HepG2 (cell line): Measurements from ENCODE around the gene RFC1. TPM values are rescaled to one million over a fixed set of nuclear protein-coding genes. Genes with fewer than 3 reads are reported as not detected.

Source experiments
- ATAC-seq: fragments of 200-7000 bp; cut with Tn5 transposase; 3 replicates; pipeline ENCODE4 v1.9.1; 2020; ENCODE audit warnings: mild to moderate bottlenecking, moderate library complexity
- BruUV-seq: library from RNA; stranded (reverse); fragments of 400-500 nt; replicated peaks from 2 replicates; lab custom pipeline; 2021; lab: Mats Ljungman, UMichigan
- CTCF ChIA-PET: fragments of 300-600 bp; formaldehyde crosslinking; extraction: SDS; loops from one replicate; lab custom pipeline; 2021; ENCODE audit warnings: low total read pairs, inconsistent platforms, low intra/inter-chr PET ratio; lab: Yijun Ruan, JAX
- POLR2A ChIA-PET: fragments of 350-600 bp; sonication (Branson Sonifier 250); formaldehyde crosslinking; loops from one replicate; lab custom pipeline; 2020; ENCODE audit warnings: antibody characterized with exemption, inconsistent platforms; lab: Yijun Ruan, JAX
- DNase-seq: peaks from one replicate; pipeline ENCODE4 v3.0.0-alpha.2; 2015; ENCODE audit warnings: low spot score
- FAIRE-seq: peaks from 3 replicates; lab custom pipeline; 2011; peaks lifted over from hg19 to GRCh38; lab: Jason Lieb, UNC
- H2AFZ ChIP-seq: one replicate; pipeline ENCODE4 v1.6.1; 2011; ENCODE audit warnings: low read length, inconsistent platforms
- H3K27ac ChIP-seq: fragments of 300-600 bp; 3 replicates; pipeline ENCODE4 v1.8.0; 2011; ENCODE audit warnings: mixed run types, mild to moderate bottlenecking, mixed read lengths, low read length, inconsistent platforms; ENCODE audit not compliant: insufficient read depth; ENCODE audit errors: extremely low read length
- H3K27me3 ChIP-seq, 2 experiments: fragments of 200-600 bp in 1 of 2; 2 replicates in 1 of 2; 3 replicates in 1 of 2; pipeline versions ENCODE4 v1.6.0 to v1.8.0; 2011; ENCODE audit warnings: low read length in 2 of 2, mild to moderate bottlenecking in 2 of 2, moderate library complexity in 2 of 2, inconsistent platforms in 1 of 2; ENCODE audit not compliant: insufficient read depth in 2 of 2, control insufficient read depth in 1 of 2
- H3K36me3 ChIP-seq, 2 experiments: fragments of 200-600 bp in 1 of 2; replicated peaks in 1 of 2; 2 replicates in 1 of 2; 3 replicates in 1 of 2; pipeline versions ENCODE4 v1.5.1 to v1.8.0; 2011; ENCODE audit warnings: low read length in 2 of 2, inconsistent platforms in 1 of 2; ENCODE audit not compliant: insufficient read depth in 2 of 2, control insufficient read depth in 1 of 2
- H3K4me1 ChIP-seq: 2 replicates; pipeline ENCODE4 v1.5.1; 2012; ENCODE audit warnings: low read length, inconsistent platforms; ENCODE audit not compliant: insufficient read depth
- H3K4me2 ChIP-seq: 2 replicates; pipeline ENCODE4 v1.6.0; 2011; ENCODE audit warnings: low read depth, low read length, inconsistent platforms
- H3K4me3 ChIP-seq, 3 experiments: fragments of 200-600 bp in 1 of 3; sonication (generic), shearing (Covaris generic) in 1 of 3; replicated peaks in 1 of 3; 2 replicates each; pipeline ENCODE4 v1.5.1; 2011 to 2016; ENCODE audit warnings: low read length in 3 of 3, inconsistent platforms in 2 of 3, low read depth in 2 of 3, mild to moderate bottlenecking in 2 of 3, control low read depth in 1 of 3, mixed read lengths in 1 of 3; ENCODE audit not compliant: insufficient read depth in 1 of 3
- H3K79me2 ChIP-seq: one replicate; pipeline ENCODE4 v1.6.1; 2011; ENCODE audit warnings: low read length, inconsistent platforms; ENCODE audit not compliant: insufficient read depth
- H3K9ac ChIP-seq: 2 replicates; pipeline ENCODE4 v1.6.0; 2011; ENCODE audit warnings: mild to moderate bottlenecking, low read depth, low read length, inconsistent platforms; ENCODE audit not compliant: insufficient read depth
- H3K9me3 ChIP-seq: 2 replicates; pipeline ENCODE4 v1.5.1; 2012; ENCODE audit warnings: mild to moderate bottlenecking, low read length
- H4K20me1 ChIP-seq: 2 replicates; pipeline ENCODE4 v1.6.0; 2011; ENCODE audit warnings: inconsistent platforms, mild to moderate bottlenecking, low read length, moderate library complexity; ENCODE audit not compliant: insufficient read depth
- PCBP1 ChIP-seq: fragments of 200-400 bp; formaldehyde crosslinking; IDR thresholded peaks from 2 replicates; pipeline ENCODE4 v1.6.1; 2017; ENCODE audit warnings: mild to moderate bottlenecking, low read depth, low read length, borderline replicate concordance
- PREB ChIP-seq: sonication (generic); formaldehyde crosslinking; IDR thresholded peaks from 2 replicates; pipeline ENCODE4 v1.4.0; 2020; ENCODE audit warnings: missing genetic modification reagents
- SMARCE1 ChIP-seq: fragments of 450-650 bp; IDR thresholded peaks from 2 replicates; pipeline ENCODE4 v1.6.1; 2017; ENCODE audit warnings: borderline replicate concordance
- STAG1 ChIP-seq: sonication (generic); formaldehyde crosslinking; IDR thresholded peaks from 2 replicates; pipeline ENCODE4 v1.4.0; 2020; ENCODE audit warnings: missing genetic modification reagents
- ZNF331 ChIP-seq: sonication (generic); formaldehyde crosslinking; IDR thresholded peaks from 2 replicates; pipeline ENCODE4 v1.4.0; 2020; ENCODE audit warnings: missing genetic modification reagents
- ZNF572 ChIP-seq: sonication (generic); formaldehyde crosslinking; IDR thresholded peaks from 2 replicates; pipeline ENCODE4 v1.5.1; 2020; ENCODE audit warnings: mild to moderate bottlenecking, missing genetic modification reagents
- ZNF841 ChIP-seq: sonication (generic); formaldehyde crosslinking; IDR thresholded peaks from 2 replicates; pipeline ENCODE4 v1.8.1; 2023; ENCODE audit warnings: missing genetic modification reagents, borderline replicate concordance
- WGBS: methylation state at CpG from one replicate; pipeline ENCODE4 v1.1.6; 2017; ENCODE audit warnings: low lambda C conversion rate; 5-methylcytosine and 5-hydroxymethylcytosine counted together
- in situ Hi-C: cut with HindIII; loops from 2 replicates; pipeline ENCODE4 v1.10.0; 2017; ENCODE audit warnings: low pct_unique_long_range_greater_than_20kb; ENCODE audit not compliant: extremely low pct_ligation_motif_present
- intact Hi-C: fragments of 100-400 bp; cut with micrococcal nuclease; formaldehyde crosslinking; loops from one replicate; pipeline ENCODE4 v1.10.0; 2022; ENCODE audit not compliant: unreplicated experiment
- polyA plus RNA-seq, 8 experiments: library from polyadenylated mRNA; depleted of rRNA in 3 of 8; stranded (reverse) in 7 of 8; unstranded in 1 of 8; fragments of >200 nt; fragmentation: Illumina TruSeq in 4 of 8; extraction: Trizol in 4 of 8; gene quantifications; 2 replicates each; pipeline versions ENCODE4 v1.2.1 to v1.2.3, GENCODE V29; 2011 to 2016; ENCODE audit warnings: low read depth in 4 of 8, missing spikeins in 1 of 8, mixed read lengths in 1 of 8; ENCODE audit not compliant: insufficient read depth in 1 of 8
- total RNA-seq, 5 experiments: library from RNA; depleted of rRNA; stranded (reverse); fragments of >200 nt; fragmentation: Illumina TruSeq; extraction: Trizol; gene quantifications; 2 replicates each; pipeline ENCODE4 v1.2.3, GENCODE V29; 2016; ENCODE audit warnings: low read depth in 1 of 5
- TF ChIP-seq, protein P1 (sequence below): sonication (generic); formaldehyde crosslinking; IDR thresholded peaks from 2 replicates; pipeline ENCODE4 v1.5.0; 2020; ENCODE audit warnings: mild to moderate bottlenecking, missing genetic modification reagents, moderate library complexity

RFC1 gene
- total and polyA plus RNA-seq, 2 of the 13 experiments (the other 11 are each of a cell fraction or from before 2014, with no cell fraction given), result 15.9 to 78.8 TPM

GRCh38 chr4:39255871-39256270 is 110.3 kb downstream of the RFC1 start:
- Histone ChIP-seq H3K9me3 (no peaks in the 10 kb centered on the region), H4K20me1 (no peaks in the 10 kb centered on the region), H3K4me2 (no peak overlapping the region), H3K27me3 (no peaks in the 10 kb centered on the region), H2AFZ (no peak overlapping the region), H3K79me2 (no peaks in the 10 kb centered on the region), H3K4me3 (no peak overlapping the region), H3K9ac (no peak overlapping the region), H3K4me1 (peaks cover 8% of the 10 kb centered on the region; the same call in 1 of the 2 replicates), H3K27ac (no peak overlapping the region), H3K36me3 (peaks cover 0 to 9% of the 10 kb centered on the region in 2 experiments; a peak in 1 of 5 replicates)
- FAIRE-seq (no peak), DNase-seq (no peak), ATAC-seq (no peak)
- intact Hi-C loops, result no loop called here
- 93% methylated on average over 5 of the region's 5 CpGs for WGBS
- ChIA-PET CTCF (no interaction called here), POLR2A (no interaction called here)
- BruUV-seq, result no TSS peak
- in situ Hi-C loops, result no loop called here
- TF ChIP-seq ZNF331 (CRISPR knock-in tag), result no peak
- no peak for TF ChIP-seq PCBP1
- TF ChIP-seq PREB, result no peak
- TF ChIP-seq ZNF572 (CRISPR knock-in tag), result no peak
- no peak for TF ChIP-seq SMARCE1

- H3K9me3 ChIP-seq, result no peaks in the 10 kb centered on the region
- peaks cover 0 to 9% of the 10 kb centered on the region in 2 experiments; a peak in 1 of 5 replicates for H3K36me3 ChIP-seq
- FAIRE-seq (no peak), ATAC-seq (no peak; the same call in 2 of the 3 replicates), DNase-seq (peak; percentile 7)
- ChIA-PET CTCF (no interaction called here), POLR2A (no interaction called here)
- in situ Hi-C loops, result no loop called here
- no peak overlapping the region for H2AFZ ChIP-seq
- intact Hi-C loops, result no loop called here
- H3K4me3 ChIP-seq, result no peak overlapping the region
- H3K4me2 ChIP-seq, result no peak overlapping the region
- H3K79me2 ChIP-seq, result no peaks in the 10 kb centered on the region
- H3K9ac ChIP-seq, result no peak overlapping the region
- H3K27me3 ChIP-seq, result no peaks in the 10 kb centered on the region
- H3K4me1 ChIP-seq, result peaks cover 8% of the 10 kb centered on the region; the same call in 1 of the 2 replicates
- H4K20me1 ChIP-seq, result no peaks in the 10 kb centered on the region
- H3K27ac ChIP-seq, result no peak overlapping the region
- WGBS, result 52% methylated on average over 2 of the region's 2 CpGs
- TF ChIP-seq SMARCE1 (no peak), STAG1 (CRISPR knock-in tag) (peak; percentile 56), ZNF841 (no peak)
- TF ChIP-seq, protein P1, sequence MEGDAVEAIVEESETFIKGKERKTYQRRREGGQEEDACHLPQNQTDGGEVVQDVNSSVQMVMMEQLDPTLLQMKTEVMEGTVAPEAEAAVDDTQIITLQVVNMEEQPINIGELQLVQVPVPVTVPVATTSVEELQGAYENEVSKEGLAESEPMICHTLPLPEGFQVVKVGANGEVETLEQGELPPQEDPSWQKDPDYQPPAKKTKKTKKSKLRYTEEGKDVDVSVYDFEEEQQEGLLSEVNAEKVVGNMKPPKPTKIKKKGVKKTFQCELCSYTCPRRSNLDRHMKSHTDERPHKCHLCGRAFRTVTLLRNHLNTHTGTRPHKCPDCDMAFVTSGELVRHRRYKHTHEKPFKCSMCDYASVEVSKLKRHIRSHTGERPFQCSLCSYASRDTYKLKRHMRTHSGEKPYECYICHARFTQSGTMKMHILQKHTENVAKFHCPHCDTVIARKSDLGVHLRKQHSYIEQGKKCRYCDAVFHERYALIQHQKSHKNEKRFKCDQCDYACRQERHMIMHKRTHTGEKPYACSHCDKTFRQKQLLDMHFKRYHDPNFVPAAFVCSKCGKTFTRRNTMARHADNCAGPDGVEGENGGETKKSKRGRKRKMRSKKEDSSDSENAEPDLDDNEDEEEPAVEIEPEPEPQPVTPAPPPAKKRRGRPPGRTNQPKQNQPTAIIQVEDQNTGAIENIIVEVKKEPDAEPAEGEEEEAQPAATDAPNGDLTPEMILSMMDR (CRISPR knock-in tag), result peak; percentile 46
- BruUV-seq, result no TSS peak
Measured at GRCh38 chr4:39255266-39255665, 110.9 kb downstream of the RFC1 start.
